ENCODE data around the gene TMEM240. TPM values are rescaled to one million over a fixed set of nuclear protein-coding genes. Genes with fewer than 3 reads are reported as not detected.

Gene TMEM240
- polyA plus RNA-seq (ENCODE audit: insufficient read length in 4 of 4) = 1 to 10 TPM; 4.4 to 9.2 (median 4.9) TPM

- peak; percentile 53 to 60 (median 56) for DNase-seq (ENCODE audit: low read depth in 4 of 4, low spot score in 3 of 4)
Measured at GRCh38 chr1:1540090-1540817, at the start of gene TMEM240. Gene TMEM240 (minus strand): TSS chr1:1540624. CDS start chr1:1540346, 278 bp downstream.

DNA sequence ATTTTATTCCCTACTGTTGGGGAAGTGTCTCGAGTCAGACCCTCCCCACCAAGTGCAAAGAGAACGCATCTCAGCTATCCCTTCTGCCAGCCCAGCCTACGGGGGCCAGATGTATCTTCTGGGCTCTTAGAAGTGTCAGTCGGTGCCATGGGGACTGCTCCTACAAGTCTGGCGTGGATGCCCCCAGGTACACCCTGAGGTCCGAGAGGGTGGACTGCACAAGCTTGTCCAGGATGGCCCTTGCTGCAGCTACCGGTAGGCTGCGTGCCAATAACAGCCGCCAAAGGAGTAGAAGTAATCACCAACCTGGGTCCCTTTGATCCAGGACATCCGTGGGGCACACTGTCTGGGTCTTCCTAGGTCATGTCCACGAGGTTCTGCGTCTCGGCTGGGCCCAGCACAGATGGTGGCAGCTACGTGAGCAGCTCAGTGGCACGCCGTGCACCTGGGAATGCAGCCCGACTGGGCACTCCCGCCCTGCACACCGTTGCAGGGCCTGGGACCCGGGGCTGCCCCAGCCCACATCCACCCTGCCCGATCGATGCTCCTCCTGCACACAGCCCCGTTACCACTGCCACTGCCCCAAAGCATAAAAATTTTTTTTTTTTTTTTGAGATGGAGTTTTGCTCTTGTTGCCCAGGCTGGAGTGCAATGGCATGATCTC lies 43.1 kb upstream of the TMEM240 start:
- DNase-seq (ENCODE audit: low read depth in 4 of 4, low spot score in 3 of 4) = no peak

DNA sequence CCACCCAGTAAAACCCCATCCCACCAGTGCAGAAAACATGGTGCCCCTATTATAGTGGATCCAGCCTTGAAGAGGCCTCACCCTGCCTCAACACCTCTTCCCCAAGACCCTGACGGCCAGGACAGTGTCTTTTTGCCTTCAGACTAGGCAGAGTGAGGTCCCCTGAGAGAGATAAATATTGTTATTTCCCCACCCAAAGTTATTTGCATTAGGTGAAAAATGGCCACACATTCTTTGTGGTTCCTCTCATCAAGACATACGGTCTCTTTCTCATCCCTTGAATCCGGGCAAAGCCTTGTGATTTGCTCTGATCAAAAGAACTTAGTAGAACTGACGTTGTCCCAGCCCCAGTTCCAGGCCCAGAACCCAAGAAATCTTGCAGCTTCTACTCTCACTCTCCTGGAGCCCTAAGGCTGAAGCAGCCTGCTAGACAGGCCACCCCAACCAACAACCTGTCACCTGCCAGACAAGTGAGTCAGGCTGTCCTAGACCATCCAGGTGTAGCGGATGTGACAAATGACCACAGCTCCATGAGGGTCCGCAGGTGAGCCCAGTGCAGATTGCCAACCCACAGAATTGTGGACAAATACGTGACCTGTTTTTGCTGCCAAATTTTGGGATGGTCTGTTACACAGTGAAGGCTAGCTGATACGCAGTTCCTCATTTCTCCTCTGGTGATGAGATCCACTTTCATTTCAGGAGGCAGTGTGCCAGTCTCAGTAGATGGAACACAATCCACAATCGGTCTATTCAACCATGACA lies 42.3 kb upstream of the TMEM240 start:
- no peak for DNase-seq (ENCODE audit: low read depth in 4 of 4, low spot score in 3 of 4)

- no peak for DNase-seq (ENCODE audit: low read depth in 4 of 4, low spot score in 3 of 4)
Measured at GRCh38 chr1:1578371-1578940, 38.0 kb upstream of the TMEM240 start.

DNA sequence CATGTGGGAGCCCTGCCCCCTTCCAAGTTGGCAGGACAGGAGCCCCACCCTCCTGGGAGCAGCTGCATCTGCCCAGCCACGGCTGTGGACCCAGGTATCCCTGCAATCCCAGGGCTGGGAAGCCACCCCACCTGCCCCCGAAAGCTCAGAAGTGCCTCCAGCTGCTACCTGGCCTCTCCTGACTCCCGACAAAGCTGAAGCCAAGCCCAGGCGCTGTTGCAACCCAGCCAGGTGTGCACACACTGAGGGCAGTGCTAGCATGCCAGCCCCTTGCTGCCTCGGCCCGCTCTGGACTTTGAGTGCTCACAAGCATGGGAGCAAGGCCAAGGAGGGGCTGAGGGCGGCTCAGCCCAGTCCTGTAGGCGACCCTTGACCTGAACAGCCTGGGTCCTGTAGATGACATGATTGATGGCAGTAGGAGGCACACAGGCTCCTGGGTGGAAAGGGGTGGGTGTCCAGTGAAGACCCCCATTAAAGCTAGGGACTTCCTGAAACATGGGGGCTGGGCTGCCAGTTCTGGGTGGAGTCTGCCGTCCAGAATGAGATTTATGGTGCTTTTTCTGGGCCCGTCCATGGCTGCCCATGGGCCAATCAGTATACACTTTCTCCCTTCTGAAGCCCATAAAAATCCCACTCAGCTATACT lies 37.1 kb upstream of the TMEM240 start:
- DNase-seq (ENCODE audit: low read depth in 4 of 4, low spot score in 3 of 4) = no peak

DNA sequence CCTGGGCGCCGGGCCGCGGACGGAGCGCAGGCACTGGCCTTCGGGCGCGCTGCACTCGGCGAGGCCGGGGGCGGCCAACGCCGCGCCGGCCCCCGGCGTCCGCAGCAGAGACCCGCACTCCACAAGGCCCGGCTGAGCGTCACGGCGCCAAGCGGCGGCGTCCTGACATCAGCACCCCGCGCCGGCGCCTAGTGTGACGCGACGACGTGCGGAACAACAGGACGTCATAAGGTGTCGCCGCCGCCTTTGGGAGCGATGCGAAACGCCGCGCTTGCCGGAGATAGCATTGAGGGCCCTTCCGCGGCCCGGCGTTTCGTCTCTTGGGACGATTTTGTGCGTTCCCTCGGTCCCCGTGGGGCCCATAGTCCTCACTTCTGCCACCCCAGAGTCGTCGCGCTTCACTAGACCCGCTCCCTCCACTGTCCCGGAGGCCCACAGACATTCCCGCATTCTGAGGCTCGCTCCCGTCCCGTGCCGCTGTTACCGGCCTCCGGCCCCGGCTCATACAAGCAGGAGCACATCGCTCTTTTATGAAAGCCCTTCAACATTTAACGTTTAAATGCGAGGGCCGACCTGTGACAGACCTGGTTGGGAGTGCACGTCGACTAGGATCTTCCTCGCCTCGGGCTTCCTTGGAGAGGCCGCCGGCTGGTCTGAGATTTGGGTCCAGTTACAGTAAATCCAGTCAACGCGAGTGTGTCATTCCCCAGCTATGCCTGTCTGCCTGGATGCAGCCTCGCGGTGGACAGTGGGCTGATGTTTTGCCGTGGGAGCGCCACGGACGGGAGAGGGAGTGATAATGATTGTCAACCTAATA lies 34.5 kb upstream of the TMEM240 start, which contains the start of gene SSU72:
TSS of gene SSU72 (minus strand) at position 143 of the 817 bp plus-strand sequence. CDS start 306 bp downstream, outside the sequence.
- DNase-seq (ENCODE audit: low read depth in 4 of 4, low spot score in 3 of 4) = peak; percentile 84 to 91 (median 86)

GRCh38 chr1:1573843-1574720 lies 33.7 kb upstream of the TMEM240 start:
- peak in 2 of 4 donors; percentile 58 to 62 for DNase-seq (ENCODE audit: low read depth in 4 of 4, low spot score in 3 of 4)

DNA sequence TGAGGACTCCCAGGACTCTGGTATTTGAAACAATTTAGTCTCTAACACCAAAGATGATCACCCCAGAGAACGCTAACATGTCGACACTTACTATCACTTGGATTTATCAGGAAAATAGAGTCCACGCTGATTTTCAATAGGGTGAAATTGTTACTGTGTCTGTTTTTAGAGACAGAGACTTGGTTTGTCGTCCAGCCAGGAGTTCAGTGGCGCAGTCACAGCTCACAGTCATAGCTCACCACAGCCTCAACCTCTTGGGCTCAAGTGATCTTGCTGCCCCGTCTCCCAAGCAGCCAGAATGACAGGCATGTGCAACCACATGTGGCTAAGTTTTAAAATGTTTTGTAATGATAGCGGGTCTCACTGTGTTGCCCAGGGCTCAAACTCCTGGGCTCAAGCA lies 28.9 kb upstream of the TMEM240 start:
- no peak for DNase-seq (ENCODE audit: low read depth in 4 of 4, low spot score in 3 of 4)

GRCh38 chr1:1567891-1568291 lies 27.5 kb upstream of the TMEM240 start:
- no peak for DNase-seq (ENCODE audit: low read depth in 4 of 4, low spot score in 3 of 4)

DNA sequence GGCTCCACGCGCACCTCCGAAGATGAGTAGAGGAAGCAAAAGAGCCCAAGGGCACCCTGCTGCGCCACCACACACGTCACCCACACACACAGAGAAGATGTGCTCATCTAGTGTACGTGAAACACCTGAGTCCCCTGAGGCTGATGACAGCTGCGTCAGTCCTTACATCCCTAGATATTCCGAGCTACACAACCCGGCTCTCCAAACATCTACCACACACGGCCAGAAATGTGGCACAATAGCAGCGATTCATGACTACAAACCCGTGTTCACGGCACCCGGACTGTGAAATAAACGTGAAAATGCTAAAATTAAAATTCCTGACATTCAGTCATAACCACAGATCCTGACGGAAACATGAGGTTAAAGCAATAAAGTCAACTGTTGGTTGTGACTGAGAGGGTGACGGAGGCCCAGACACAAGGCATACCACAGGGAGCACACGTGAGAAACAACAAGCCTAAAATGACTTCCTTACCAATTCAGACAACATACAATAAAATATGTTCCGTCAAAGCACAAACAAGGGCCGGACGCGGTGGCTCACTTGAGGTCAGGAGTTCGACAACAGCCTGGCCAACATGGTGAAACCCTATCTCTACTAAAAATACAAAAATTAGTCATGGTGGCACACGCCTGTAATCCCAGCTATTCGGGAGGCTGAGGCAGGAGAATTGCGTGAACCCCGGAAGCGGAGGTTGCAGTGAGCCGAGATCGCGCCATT lies 26.9 kb upstream of the TMEM240 start:
- DNase-seq (ENCODE audit: low read depth in 4 of 4, low spot score in 3 of 4) = no peak

- DNase-seq (ENCODE audit: low read depth in 4 of 4, low spot score in 3 of 4) = no peak
Measured at GRCh38 chr1:1565340-1565739, 24.9 kb upstream of the TMEM240 start.

- DNase-seq (ENCODE audit: low read depth in 4 of 4, low spot score in 3 of 4) = no peak
Measured at GRCh38 chr1:1564268-1564667, 23.8 kb upstream of the TMEM240 start.

GRCh38 chr1:1563688-1564087 lies 23.3 kb upstream of the TMEM240 start:
- no peak for DNase-seq (ENCODE audit: low read depth in 4 of 4, low spot score in 3 of 4)

DNA sequence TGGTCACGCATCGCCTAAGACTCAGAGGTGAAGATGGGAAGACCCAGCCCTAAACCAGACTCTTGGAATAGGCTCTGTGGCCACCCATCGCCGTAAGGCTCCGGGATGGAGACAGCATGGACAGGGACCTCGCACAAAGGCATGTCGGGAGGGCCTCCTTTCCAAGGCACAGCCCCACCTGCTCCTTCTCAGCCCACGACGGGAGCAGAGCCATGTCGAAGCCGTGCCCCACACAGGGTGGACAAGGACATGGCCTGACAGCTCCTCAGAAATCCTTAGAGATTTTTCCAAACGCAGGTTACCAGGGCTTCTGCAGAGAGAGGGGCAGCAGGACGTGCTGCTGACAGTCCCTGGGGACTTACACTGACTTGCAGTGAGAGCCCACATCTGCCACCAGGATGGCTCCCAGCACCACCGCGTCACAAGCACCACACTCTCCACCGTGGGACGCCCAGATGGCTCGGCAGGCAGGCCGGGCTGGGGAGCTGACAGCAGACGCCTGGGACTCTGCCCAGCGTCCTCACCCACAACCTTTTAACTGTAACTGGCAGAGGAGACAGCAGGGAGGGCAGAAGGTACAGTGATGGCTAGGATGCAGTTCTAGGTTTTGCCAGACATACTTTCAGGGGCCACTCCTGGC lies 22.3 kb upstream of the TMEM240 start:
- DNase-seq (ENCODE audit: low read depth in 4 of 4, low spot score in 3 of 4) = no peak

GRCh38 chr1:1561801-1562470 lies 21.5 kb upstream of the TMEM240 start:
- no peak for DNase-seq (ENCODE audit: low read depth in 4 of 4, low spot score in 3 of 4)

GRCh38 chr1:1560178-1560577 lies 19.8 kb upstream of the TMEM240 start:
- DNase-seq (ENCODE audit: low read depth in 4 of 4, low spot score in 3 of 4) = no peak

GRCh38 chr1:1559066-1559465 lies 18.6 kb upstream of the TMEM240 start:
- DNase-seq (ENCODE audit: low read depth in 4 of 4, low spot score in 3 of 4) = no peak
